GM21528 (cell line): ENCODE results near the gene LRRC4B.
A peak's percentile ranks its signal among the peaks of the same experiment; 100 is the strongest.
"Not testable (repeated sequence)": the region's sequence is repeated elsewhere in the genome, so short reads cannot be mapped to it uniquely, and the experiment has no call there.

Source experiments
- ATAC-seq: cut with Tn5 transposase; IDR thresholded peaks from one replicate; pipeline ENCODE4 v1.9.1; 2021; ENCODE audit warnings: mild to moderate bottlenecking, moderate library complexity; ENCODE audit not compliant: unreplicated experiment, low FRiP score

The LRRC4B gene

DNA sequence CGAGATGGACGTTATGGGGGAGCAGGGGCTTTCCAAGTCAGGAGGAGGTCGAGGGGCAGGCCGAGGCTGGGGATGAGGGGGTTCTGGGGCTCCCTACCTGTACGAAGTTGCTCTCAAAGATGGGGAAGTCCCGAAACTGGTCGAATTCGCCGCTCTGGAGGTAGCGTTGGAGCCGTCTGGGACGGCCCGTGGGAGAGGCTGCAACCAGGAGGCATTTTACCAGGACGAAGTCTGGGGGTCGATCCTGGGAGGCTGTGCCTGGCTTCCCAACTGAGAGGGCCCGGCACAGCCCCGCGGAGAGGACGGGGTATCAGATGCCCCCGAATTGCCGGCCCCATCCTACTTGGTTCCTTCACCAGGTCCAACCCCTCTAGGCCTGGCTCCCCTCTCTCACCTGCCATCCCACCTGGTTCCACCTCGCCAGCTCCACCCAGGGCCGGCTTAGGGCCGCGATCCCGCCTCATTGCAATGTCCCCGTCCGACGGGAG is 92.5 kb downstream of the LRRC4B start:
- peak; percentile 3 for ATAC-seq

DNA sequence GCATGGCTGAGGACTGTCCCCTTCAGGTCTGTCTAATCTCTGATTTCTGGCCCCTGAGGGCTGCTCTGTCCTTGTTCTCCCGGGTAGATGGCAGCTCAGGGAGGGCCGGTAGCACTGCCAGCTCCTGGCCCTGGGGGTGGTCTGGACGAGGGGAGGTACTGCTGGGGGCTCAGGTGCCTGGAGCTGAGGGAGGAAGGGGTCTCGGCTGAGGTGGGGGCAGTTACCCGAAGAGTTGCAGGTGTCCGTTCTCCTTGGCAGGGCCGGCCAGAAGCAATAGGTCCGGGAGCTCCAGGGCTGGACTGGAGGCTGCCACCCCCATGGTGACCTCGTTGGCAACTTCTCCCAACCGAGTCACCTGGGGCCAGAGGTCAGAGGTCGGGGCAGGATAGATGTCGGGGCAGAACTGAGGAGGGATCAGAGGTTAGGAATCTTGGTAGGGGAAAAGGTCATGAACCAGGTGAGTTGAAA is 93.1 kb downstream of the LRRC4B start:
- ATAC-seq, result no peak

- ATAC-seq, result not testable (repeated sequence)
These were observed 94.9 kb downstream of the LRRC4B start for GRCh38 chr19:50473336-50473735.

DNA sequence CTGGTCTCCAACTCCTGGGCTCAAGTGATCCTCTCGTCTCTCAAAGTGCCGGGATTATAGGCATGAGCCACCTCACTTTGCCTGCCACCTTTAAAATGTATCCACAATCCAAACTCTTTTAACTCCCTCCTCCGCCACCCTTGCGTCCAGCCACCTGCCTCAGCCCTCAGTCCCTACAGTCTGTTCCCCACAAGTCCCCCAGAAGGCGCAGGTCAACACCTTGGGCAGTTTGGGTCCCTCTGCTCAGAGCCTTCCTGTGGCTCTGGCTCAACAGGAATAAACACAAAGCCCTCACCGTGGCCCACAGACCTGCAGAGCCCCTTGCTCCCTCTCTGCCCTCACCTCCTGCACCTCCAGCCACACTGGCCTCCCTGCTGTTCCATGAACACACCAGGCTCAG is 99.4 kb downstream of the LRRC4B start:
- no peak for ATAC-seq

DNA sequence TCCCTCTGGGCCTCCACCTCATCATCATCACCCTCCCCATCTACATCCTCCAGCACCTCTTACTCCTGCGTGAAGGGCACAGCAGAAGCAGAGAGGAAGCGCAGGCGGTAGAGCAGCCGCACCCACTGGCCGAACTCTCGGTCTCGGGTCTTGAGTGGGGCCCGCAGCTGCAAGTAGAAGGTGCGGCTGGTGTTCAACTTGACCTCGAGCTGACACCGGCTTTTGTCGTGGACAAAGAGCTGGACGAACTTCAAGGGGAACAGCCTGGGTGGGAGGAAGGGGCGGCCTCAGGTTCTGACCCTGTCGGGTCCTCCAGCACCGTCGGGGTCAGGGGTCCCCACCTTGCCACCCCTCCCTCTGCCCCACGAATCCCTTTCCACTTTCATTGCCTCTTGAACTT is 100.7 kb downstream of the LRRC4B start:
- no peak for ATAC-seq
